Endothelial cell of umbilical vein (primary cell): Measurements from ENCODE around the gene FAM163A.

Experiments
- CTCF ChIP-seq, 2 donors: IDR thresholded peaks; 1 replicate in 1 of 2; 2 replicates in 1 of 2; pipeline ENCODE4 v1.5.1; 2011; ENCODE audit warnings: low read length in 2 of 2, mild to moderate bottlenecking in 2 of 2, moderate library complexity in 2 of 2, control low read depth in 1 of 2, inconsistent platforms in 1 of 2, low read depth in 1 of 2; ENCODE audit not compliant: insufficient read depth in 1 of 2; ENCODE audit errors: extremely low read depth in 1 of 2
- EZH2 ChIP-seq: IDR thresholded peaks from 2 replicates; pipeline ENCODE4 v1.6.1; 2012; ENCODE audit warnings: borderline replicate concordance, low read depth, mild to moderate bottlenecking, moderate library complexity, low read length, inconsistent platforms; ENCODE audit not compliant: severe bottlenecking
- GATA2 ChIP-seq: IDR thresholded peaks from 2 replicates; pipeline ENCODE4 v1.7.0; 2011; ENCODE audit warnings: low read depth, mild to moderate bottlenecking, moderate library complexity, mixed read lengths, low read length; ENCODE audit not compliant: insufficient read length, insufficient read depth
- MAX ChIP-seq: IDR thresholded peaks from 2 replicates; pipeline ENCODE4 v1.6.1; 2011; ENCODE audit not compliant: insufficient read depth, insufficient read length
- POLR2AphosphoS5 ChIP-seq: IDR thresholded peaks from 2 replicates; pipeline ENCODE4 v1.6.1; 2012; ENCODE audit warnings: low read depth, mild to moderate bottlenecking, control low read depth, low read length, moderate library complexity; ENCODE audit not compliant: insufficient read depth

GRCh38 chr1:179767177-179767581, 24.1 kb downstream of the FAM163A start:
- TF ChIP-seq CTCF (IDR thresholded peaks at IDR 0.05; ENCODE audit: extremely low read depth in 1 of 2, insufficient read depth in 1 of 2, low read depth in 1 of 2, low read length in 2 of 2) (no peak), MAX (no peak), EZH2 (no peak), POLR2AphosphoS5 (no peak), GATA2 (no peak)
